ENCODE results near the gene TMA7.
"Not testable (repeated sequence)": the region's sequence is repeated elsewhere in the genome, so short reads cannot be mapped to it uniquely, and the experiment has no call there.

The TMA7 gene

GRCh38 chr3:48468329-48468731, 28.3 kb downstream of the TMA7 start:
- DNase-seq (ENCODE audit: low spot score), result no peak
- peak overlapping the region; percentile 97 for H3K27ac Mint-ChIP-seq
- H3K4me3 Mint-ChIP-seq, result peak overlapping the region; percentile 96
- H3K27me3 Mint-ChIP-seq (ENCODE audit: low read depth), result no peaks in the 10 kb centered on the region
- H3K4me1 Mint-ChIP-seq (ENCODE audit: low read depth), result peaks cover 40% of the 10 kb centered on the region
- no peaks in the 10 kb centered on the region for H3K9me3 Mint-ChIP-seq
- H3K36me3 Mint-ChIP-seq (ENCODE audit: low read depth), result peaks cover 47% of the 10 kb centered on the region

GRCh38 chr3:48469046-48469915, 29.2 kb downstream of the TMA7 start:
- Mint-ChIP-seq H3K36me3 (ENCODE audit: low read depth) (peaks cover 43% of the 10 kb centered on the region), H3K4me3 (peak overlapping the region; percentile 61), H3K27ac (peak overlapping the region; percentile 89), H3K9me3 (no peaks in the 10 kb centered on the region), H3K4me1 (ENCODE audit: low read depth) (peaks cover 45% of the 10 kb centered on the region), H3K27me3 (ENCODE audit: low read depth) (no peaks in the 10 kb centered on the region)
- DNase-seq (ENCODE audit: low spot score), result no peak

GRCh38 chr3:48470286-48470685, 30.2 kb downstream of the TMA7 start:
- H3K36me3 Mint-ChIP-seq (ENCODE audit: low read depth), result peaks cover 48% of the 10 kb centered on the region
- H3K27me3 Mint-ChIP-seq (ENCODE audit: low read depth), result no peaks in the 10 kb centered on the region
- H3K9me3 Mint-ChIP-seq, result no peaks in the 10 kb centered on the region
- peak overlapping the region; percentile 61 for H3K4me3 Mint-ChIP-seq
- peaks cover 49% of the 10 kb centered on the region for H3K4me1 Mint-ChIP-seq (ENCODE audit: low read depth)
- H3K27ac Mint-ChIP-seq, result peak overlapping the region; percentile 89
- DNase-seq (ENCODE audit: low spot score), result no peak

GRCh38 chr3:48472673-48472922, 32.5 kb downstream of the TMA7 start:
- Mint-ChIP-seq H3K4me3 (peak overlapping the region; percentile 95), H3K27ac (peak overlapping the region; percentile 99), H3K27me3 (ENCODE audit: low read depth) (no peaks in the 10 kb centered on the region), H3K9me3 (no peaks in the 10 kb centered on the region), H3K4me1 (ENCODE audit: low read depth) (peaks cover 48% of the 10 kb centered on the region), H3K36me3 (ENCODE audit: low read depth) (peaks cover 29% of the 10 kb centered on the region)
- no peak for DNase-seq (ENCODE audit: low spot score)

GRCh38 chr3:48472923-48473616, 33.0 kb downstream of the TMA7 start:
- Mint-ChIP-seq H3K9me3 (no peaks in the 10 kb centered on the region), H3K4me1 (ENCODE audit: low read depth) (peaks cover 48% of the 10 kb centered on the region), H3K36me3 (ENCODE audit: low read depth) (peaks cover 27% of the 10 kb centered on the region), H3K4me3 (peak overlapping the region; percentile 95), H3K27me3 (ENCODE audit: low read depth) (no peaks in the 10 kb centered on the region), H3K27ac (peak overlapping the region; percentile 99)
- DNase-seq (ENCODE audit: low spot score), result peak; percentile 96

GRCh38 chr3:48473617-48473952, 33.5 kb downstream of the TMA7 start:
- peak overlapping the region; percentile 99 for H3K27ac Mint-ChIP-seq
- DNase-seq (ENCODE audit: low spot score), result no peak
- peak overlapping the region; percentile 95 for H3K4me3 Mint-ChIP-seq
- peaks cover 52% of the 10 kb centered on the region for H3K4me1 Mint-ChIP-seq (ENCODE audit: low read depth)
- H3K36me3 Mint-ChIP-seq (ENCODE audit: low read depth), result peaks cover 27% of the 10 kb centered on the region
- no peaks in the 10 kb centered on the region for H3K9me3 Mint-ChIP-seq
- H3K27me3 Mint-ChIP-seq (ENCODE audit: low read depth), result no peaks in the 10 kb centered on the region

GRCh38 chr3:48474031-48474430, 34.0 kb downstream of the TMA7 start:
- not testable (repeated sequence) for DNase-seq (ENCODE audit: low spot score); H3K9me3 Mint-ChIP-seq; H3K27me3 Mint-ChIP-seq (ENCODE audit: low read depth); H3K4me3 Mint-ChIP-seq; H3K27ac Mint-ChIP-seq
- Mint-ChIP-seq H3K36me3 (ENCODE audit: low read depth) (peaks cover 26% of the 10 kb centered on the region), H3K4me1 (ENCODE audit: low read depth) (peaks cover 52% of the 10 kb centered on the region)

GRCh38 chr3:48474619-48475018, 34.6 kb downstream of the TMA7 start:
- no peaks in the 10 kb centered on the region for H3K9me3 Mint-ChIP-seq
- H3K36me3 Mint-ChIP-seq (ENCODE audit: low read depth), result peaks cover 21% of the 10 kb centered on the region
- no peak for DNase-seq (ENCODE audit: low spot score)
- peak overlapping the region; percentile 68 for H3K27ac Mint-ChIP-seq
- peaks cover 50% of the 10 kb centered on the region for H3K4me1 Mint-ChIP-seq (ENCODE audit: low read depth)
- no peaks in the 10 kb centered on the region for H3K27me3 Mint-ChIP-seq (ENCODE audit: low read depth)
- H3K4me3 Mint-ChIP-seq, result peak overlapping the region; percentile 47

- no peak overlapping the region for H3K4me3 Mint-ChIP-seq
- H3K36me3 Mint-ChIP-seq (ENCODE audit: low read depth), result peaks cover 16% of the 10 kb centered on the region
- H3K27me3 Mint-ChIP-seq (ENCODE audit: low read depth), result no peaks in the 10 kb centered on the region
- H3K9me3 Mint-ChIP-seq, result no peaks in the 10 kb centered on the region
- H3K27ac Mint-ChIP-seq, result no peak overlapping the region
- no peak for DNase-seq (ENCODE audit: low spot score)
- H3K4me1 Mint-ChIP-seq (ENCODE audit: low read depth), result peaks cover 47% of the 10 kb centered on the region
These were observed 35.1 kb downstream of the TMA7 start for GRCh38 chr3:48475188-48475587.

GRCh38 chr3:48476426-48477053, 36.5 kb downstream of the TMA7 start:
- no peaks in the 10 kb centered on the region for H3K27me3 Mint-ChIP-seq (ENCODE audit: low read depth)
- no peak for DNase-seq (ENCODE audit: low spot score)
- H3K4me3 Mint-ChIP-seq, result no peak overlapping the region
- peaks cover 16% of the 10 kb centered on the region for H3K36me3 Mint-ChIP-seq (ENCODE audit: low read depth)
- H3K9me3 Mint-ChIP-seq, result no peaks in the 10 kb centered on the region
- peaks cover 48% of the 10 kb centered on the region for H3K4me1 Mint-ChIP-seq (ENCODE audit: low read depth)
- no peak overlapping the region for H3K27ac Mint-ChIP-seq

GRCh38 chr3:48477959-48478520, 38.0 kb downstream of the TMA7 start:
- H3K4me1 Mint-ChIP-seq (ENCODE audit: low read depth), result peaks cover 44% of the 10 kb centered on the region
- no peak for DNase-seq (ENCODE audit: low spot score)

GRCh38 chr3:48478626-48479555, 38.8 kb downstream of the TMA7 start:
- Mint-ChIP-seq H3K27me3 (ENCODE audit: low read depth) (no peaks in the 10 kb centered on the region), H3K27ac (peak overlapping the region; percentile 98), H3K9me3 (no peaks in the 10 kb centered on the region), H3K4me3 (peak overlapping the region; percentile 90), H3K4me1 (ENCODE audit: low read depth) (peaks cover 36% of the 10 kb centered on the region), H3K36me3 (ENCODE audit: low read depth) (peaks cover 14% of the 10 kb centered on the region)
- peak; percentile 46 for DNase-seq (ENCODE audit: low spot score)

More at GRCh38 chr3:48477959-48478520, 38.0 kb downstream of the TMA7 start:
- Mint-ChIP-seq H3K27me3 (ENCODE audit: low read depth) (no peaks in the 10 kb centered on the region), H3K27ac (peak overlapping the region; percentile 98), H3K9me3 (no peaks in the 10 kb centered on the region), H3K36me3 (ENCODE audit: low read depth) (peaks cover 14% of the 10 kb centered on the region), H3K4me3 (peak overlapping the region; percentile 90)

- H3K36me3 Mint-ChIP-seq (ENCODE audit: low read depth); DNase-seq (ENCODE audit: low spot score); H3K4me3 Mint-ChIP-seq; H3K9me3 Mint-ChIP-seq; H3K27ac Mint-ChIP-seq; H3K27me3 Mint-ChIP-seq (ENCODE audit: low read depth): not testable (repeated sequence)
- H3K4me1 Mint-ChIP-seq (ENCODE audit: low read depth), result peaks cover 29% of the 10 kb centered on the region
These were observed 40.8 kb downstream of the TMA7 start for GRCh38 chr3:48480891-48481290.

Data from T-helper 2 cell treated with Interferon-gamma antibody and Interleukin-4, amounts not matched to agents 5 μg/mL and 100 μg/mL, for 36 hours (primary cell).